HG03460 (cell line): Measurements from ENCODE around the gene PIGT.

Source experiments
- ATAC-seq: cut with Tn5 transposase; IDR thresholded peaks from one replicate; pipeline ENCODE4 v1.9.1; 2021; ENCODE audit not compliant: unreplicated experiment

PIGT gene

GRCh38 chr20:45415822-45416637, at the start of gene PIGT:
Gene PIGT, plus strand, starts transcription at chr20:45416141. Its CDS starts 16 bp downstream, at chr20:45416157.
- ATAC-seq = peak; percentile 82

- ATAC-seq = no peak
Observed at GRCh38 chr20:45366192-45366591, 49.7 kb upstream of the PIGT start.

- ATAC-seq = no peak
Observed at GRCh38 chr20:45366631-45367030, 49.3 kb upstream of the PIGT start.

GRCh38 chr20:45367126-45367525, 48.8 kb upstream of the PIGT start:
- no peak for ATAC-seq

- ATAC-seq = peak; percentile 81
Observed at GRCh38 chr20:45368221-45368980, 47.5 kb upstream of the PIGT start.

- ATAC-seq = no peak
Observed at GRCh38 chr20:45370571-45371160, 45.3 kb upstream of the PIGT start.

GRCh38 chr20:45372241-45372640, 43.7 kb upstream of the PIGT start:
- no peak for ATAC-seq

- ATAC-seq = no peak
Observed at GRCh38 chr20:45372646-45373352, 43.1 kb upstream of the PIGT start.

GRCh38 chr20:45373353-45374100, 42.4 kb upstream of the PIGT start:
- peak; percentile 73 for ATAC-seq

GRCh38 chr20:45374101-45374467, 41.9 kb upstream of the PIGT start:
- no peak for ATAC-seq

GRCh38 chr20:45374966-45375365, 41.0 kb upstream of the PIGT start:
- ATAC-seq = no peak

GRCh38 chr20:45377269-45377668, 38.7 kb upstream of the PIGT start:
- no peak for ATAC-seq

- no peak for ATAC-seq
Observed at GRCh38 chr20:45378191-45378590, 37.8 kb upstream of the PIGT start, which contains the start of gene TP53TG5. Gene TP53TG5, minus strand, starts transcription at chr20:45378325. Its CDS starts 89 bp downstream, at chr20:45378236.

- no peak for ATAC-seq
Observed at GRCh38 chr20:45387274-45387673, 28.7 kb upstream of the PIGT start.

- ATAC-seq = no peak
Observed at GRCh38 chr20:45390931-45391330, 25.0 kb upstream of the PIGT start.

GRCh38 chr20:45391559-45391958, 24.4 kb upstream of the PIGT start:
- ATAC-seq = no peak

GRCh38 chr20:45392733-45393132, 23.2 kb upstream of the PIGT start:
- ATAC-seq = no peak

GRCh38 chr20:45394221-45395113, 21.5 kb upstream of the PIGT start:
- ATAC-seq = no peak

GRCh38 chr20:45395114-45395415, 20.9 kb upstream of the PIGT start:
- ATAC-seq = no peak

- ATAC-seq = no peak
Observed at GRCh38 chr20:45399018-45399417, 16.9 kb upstream of the PIGT start.
